ENCODE results near the gene TIRAP. TPM values are rescaled to one million over a fixed set of nuclear protein-coding genes. Genes with fewer than 3 reads are reported as not detected.

The TIRAP gene
- total RNA-seq, 4 donors from 2014 or later: 8.6 to 15.2 (median 12.6) TPM

GRCh38 chr11:126256216-126256615 is 26.7 kb upstream of the TIRAP start:
- H3K27ac ChIP-seq: no peak overlapping the region
- WGBS: 90% methylated on average over 4 of the region's 4 CpGs
- H3K36me3 ChIP-seq: peaks cover 19% of the 10 kb centered on the region
- no peaks in the 10 kb centered on the region for H3K4me1 ChIP-seq
- H3K4me3 ChIP-seq: no peak overlapping the region
- no peak for DNase-seq (ENCODE audit: low spot score in 2 of 2)
- no peak for TF ChIP-seq POLR2AphosphoS5 (IDR thresholded peaks at IDR 0.05)
- TF ChIP-seq CTCF (IDR thresholded peaks at IDR 0.05): no peak
- TF ChIP-seq POLR2A (IDR thresholded peaks at IDR 0.05): no peak
- no peak for TF ChIP-seq EP300 (IDR thresholded peaks at IDR 0.05)
- no peaks in the 10 kb centered on the region for H3K27me3 ChIP-seq
- H3K9me3 ChIP-seq: no peaks in the 10 kb centered on the region

- H3K36me3 ChIP-seq: peaks cover 26% of the 10 kb centered on the region
- no peak for TF ChIP-seq POLR2A (IDR thresholded peaks at IDR 0.05)
- no peak for TF ChIP-seq EP300 (IDR thresholded peaks at IDR 0.05)
- no peak for TF ChIP-seq POLR2AphosphoS5 (IDR thresholded peaks at IDR 0.05)
- no peak for TF ChIP-seq CTCF (IDR thresholded peaks at IDR 0.05)
- H3K9me3 ChIP-seq: no peaks in the 10 kb centered on the region
- no peak overlapping the region for H3K4me3 ChIP-seq
- no peaks in the 10 kb centered on the region for H3K27me3 ChIP-seq
- no peak overlapping the region for H3K27ac ChIP-seq
- H3K4me1 ChIP-seq: no peaks in the 10 kb centered on the region
- WGBS: 82% methylated on average over 2 of the region's 2 CpGs
- no peak for DNase-seq (ENCODE audit: low spot score in 2 of 2)
These were observed 25.7 kb upstream of the TIRAP start for GRCh38 chr11:126257144-126257543.

- Histone ChIP-seq H3K9me3 (no peaks in the 10 kb centered on the region), H3K27ac (no peak overlapping the region), H3K4me3 (no peak overlapping the region), H3K4me1 (no peaks in the 10 kb centered on the region), H3K36me3 (peaks cover 32% of the 10 kb centered on the region), H3K27me3 (no peaks in the 10 kb centered on the region)
- 87% methylated on average over 2 of the region's 2 CpGs for WGBS
- TF ChIP-seq EP300 (IDR thresholded peaks at IDR 0.05) (no peak), CTCF (IDR thresholded peaks at IDR 0.05) (no peak), POLR2AphosphoS5 (IDR thresholded peaks at IDR 0.05) (no peak), POLR2A (IDR thresholded peaks at IDR 0.05) (no peak)
- DNase-seq (ENCODE audit: low spot score in 2 of 2): no peak
These were observed 25.1 kb upstream of the TIRAP start for GRCh38 chr11:126257764-126258163.

- Histone ChIP-seq H3K4me3 (no peak overlapping the region), H3K4me1 (peaks cover 3% of the 10 kb centered on the region), H3K27me3 (no peaks in the 10 kb centered on the region), H3K9me3 (no peaks in the 10 kb centered on the region), H3K36me3 (peaks cover 57% of the 10 kb centered on the region), H3K27ac (no peak overlapping the region)
- TF ChIP-seq EP300 (IDR thresholded peaks at IDR 0.05): no peak
- no peak for TF ChIP-seq CTCF (IDR thresholded peaks at IDR 0.05)
- no peak for TF ChIP-seq POLR2A (IDR thresholded peaks at IDR 0.05)
- no peak for TF ChIP-seq POLR2AphosphoS5 (IDR thresholded peaks at IDR 0.05)
- DNase-seq (ENCODE audit: low spot score in 2 of 2): no peak
- 93% methylated on average over 6 of the region's 6 CpGs for WGBS
These were observed 20.7 kb upstream of the TIRAP start for GRCh38 chr11:126262216-126262615.

- Histone ChIP-seq H3K4me1 (peaks cover 13% of the 10 kb centered on the region), H3K36me3 (peaks cover 57% of the 10 kb centered on the region), H3K4me3 (no peak overlapping the region), H3K9me3 (no peaks in the 10 kb centered on the region), H3K27me3 (no peaks in the 10 kb centered on the region), H3K27ac (no peak overlapping the region)
- TF ChIP-seq EP300 (IDR thresholded peaks at IDR 0.05): no peak
- TF ChIP-seq POLR2AphosphoS5 (IDR thresholded peaks at IDR 0.05): no peak
- TF ChIP-seq CTCF (IDR thresholded peaks at IDR 0.05): no peak
- TF ChIP-seq POLR2A (IDR thresholded peaks at IDR 0.05): no peak
- DNase-seq (ENCODE audit: low spot score in 2 of 2): no peak
- 83% methylated on average over 6 of the region's 6 CpGs for WGBS
These were observed 19.4 kb upstream of the TIRAP start for GRCh38 chr11:126263489-126263888.
